ENCODE measurements around the gene ITGAX. TPM values are rescaled to one million over a fixed set of nuclear protein-coding genes. Genes with fewer than 3 reads are reported as not detected.

ITGAX gene
- total and polyA plus RNA-seq, 7 donors, result 0.60 to 7.6 (median 1.8) TPM

Other genes starting within 250 kb of the ITGAX start
- 10 to 100 TPM; 29.5 to 42.7 (median 33.7) TPM for gene BCKDK, start 246.8 kb upstream of the ITGAX start, total RNA-seq
- 10 to 100 TPM; 21.6 to 33.2 (median 32.1) TPM for gene BCKDK, start 246.8 kb upstream of the ITGAX start, polyA plus RNA-seq
- 10 to 100 TPM; 57.1 to 65.7 (median 62.5) TPM for gene KAT8, start 237.5 kb upstream of the ITGAX start, total RNA-seq
- 10 to 100 TPM; 31.2 to 54.0 (median 38.8) TPM for gene KAT8, start 237.5 kb upstream of the ITGAX start, polyA plus RNA-seq
- gene PRSS8, start 219.4 kb upstream of the ITGAX start, total RNA-seq, result 1 to 10 TPM in 2 of 4 donors, under 1 TPM in 1, not detected in 1; 0.16 to 3.2 (median 1.1) TPM
- 100 to 1,000 TPM in 1 of 3 donors, 10 to 100 TPM in 2; 54.7 to 342 (median 84.4) TPM for gene PRSS8, start 219.4 kb upstream of the ITGAX start, polyA plus RNA-seq
- gene PRSS36, start 205.1 kb upstream of the ITGAX start, total RNA-seq, result 1 to 10 TPM in 3 of 4 donors, under 1 TPM in 1; 0.83 to 7.3 (median 3.7) TPM
- gene PRSS36, start 205.1 kb upstream of the ITGAX start, polyA plus RNA-seq, result 10 to 100 TPM in 1 of 3 donors, 1 to 10 TPM in 2; 4.7 to 10.2 (median 7.6) TPM
- gene FUS, start 175.0 kb upstream of the ITGAX start, total RNA-seq, result 10 to 100 TPM; 44.1 to 63.9 (median 60.4) TPM
- gene FUS, start 175.0 kb upstream of the ITGAX start, polyA plus RNA-seq, result 100 to 1,000 TPM in 1 of 3 donors, 10 to 100 TPM in 2; 79.9 to 262 (median 98.3) TPM
- gene PYCARD, start 152.4 kb upstream of the ITGAX start, total RNA-seq, result 10 to 100 TPM; 21.0 to 24.6 (median 23.5) TPM
- gene PYCARD, start 152.4 kb upstream of the ITGAX start, polyA plus RNA-seq, result 100 to 1,000 TPM in 2 of 3 donors, 10 to 100 TPM in 1; 93.1 to 120 (median 107) TPM
- under 1 TPM in 3 of 4 donors, not detected in 1; under 0.01 to 0.27 (median under 0.01) TPM for gene TRIM72, start 141.1 kb upstream of the ITGAX start, total RNA-seq
- under 1 TPM; under 0.01 to 0.07 (median under 0.01) TPM for gene TRIM72, start 141.1 kb upstream of the ITGAX start, polyA plus RNA-seq
- not detected for gene PYDC1, start 138.0 kb upstream of the ITGAX start, total RNA-seq
- gene PYDC1, start 138.0 kb upstream of the ITGAX start, polyA plus RNA-seq, result under 1 TPM in 1 of 3 donors, not detected in 2; 0.16 TPM
- gene ITGAM, start 95.2 kb upstream of the ITGAX start, total RNA-seq, result 10 to 100 TPM in 3 of 4 donors, 1 to 10 TPM in 1; 6.4 to 15.1 (median 12.0) TPM
- 1 to 10 TPM; 1.2 to 6.1 (median 1.8) TPM for gene ITGAM, start 95.2 kb upstream of the ITGAX start, polyA plus RNA-seq
- not detected for gene ITGAD, start 38.2 kb downstream of the ITGAX start, total RNA-seq
- under 1 TPM in 1 of 3 donors, not detected in 2; 0.22 TPM for gene ITGAD, start 38.2 kb downstream of the ITGAX start, polyA plus RNA-seq
- gene COX6A2, start 73.2 kb downstream of the ITGAX start, total RNA-seq, result not detected
- 1 to 10 TPM in 1 of 3 donors, under 1 TPM in 1, not detected in 1; 0.32 to 4.8 TPM for gene COX6A2, start 73.2 kb downstream of the ITGAX start, polyA plus RNA-seq
- 1 to 10 TPM in 3 of 4 donors, under 1 TPM in 1; 0.36 to 5.3 (median 1.1) TPM for gene ZNF843, start 87.6 kb downstream of the ITGAX start, total RNA-seq
- gene ZNF843, start 87.6 kb downstream of the ITGAX start, polyA plus RNA-seq, result 1 to 10 TPM in 1 of 3 donors, under 1 TPM in 1, not detected in 1; 0.22 to 1.8 TPM
- 1 to 10 TPM; 3.9 to 9.5 (median 6.6) TPM for gene ARMC5, start 104.3 kb downstream of the ITGAX start, total RNA-seq
- gene ARMC5, start 104.3 kb downstream of the ITGAX start, polyA plus RNA-seq, result 10 to 100 TPM in 1 of 3 donors, 1 to 10 TPM in 2; 2.4 to 11.1 (median 2.8) TPM
- 100 to 1,000 TPM; 124 to 339 (median 205) TPM for gene TGFB1I1, start 117.0 kb downstream of the ITGAX start, total RNA-seq
- gene TGFB1I1, start 117.0 kb downstream of the ITGAX start, polyA plus RNA-seq, result 10 to 100 TPM; 10.4 to 31.2 (median 21.0) TPM
- 1 to 10 TPM in 1 of 4 donors, under 1 TPM in 3; 0.49 to 1.1 (median 0.70) TPM for gene SLC5A2, start 127.9 kb downstream of the ITGAX start, total RNA-seq
- 1 to 10 TPM in 2 of 3 donors, under 1 TPM in 1; 0.60 to 1.9 (median 1.2) TPM for gene SLC5A2, start 127.9 kb downstream of the ITGAX start, polyA plus RNA-seq
- gene RUSF1, start 153.2 kb downstream of the ITGAX start, total RNA-seq, result 10 to 100 TPM; 31.6 to 67.0 (median 37.2) TPM
- 10 to 100 TPM in 2 of 3 donors, 1 to 10 TPM in 1; 7.9 to 64.0 (median 12.6) TPM for gene RUSF1, start 153.2 kb downstream of the ITGAX start, polyA plus RNA-seq
- not detected for gene AHSP, start 172.7 kb downstream of the ITGAX start, total RNA-seq
- not detected for gene AHSP, start 172.7 kb downstream of the ITGAX start, polyA plus RNA-seq

All from sigmoid colon (tissue), 7 donors.